OCI-M1 (cell line): Measurements from ENCODE around the gene TMEM117.

Experiments used
- DNase-seq: peaks from one replicate; lab custom pipeline; 2025; lab: John Stamatoyannopoulos, UW

TMEM117 gene

DNA sequence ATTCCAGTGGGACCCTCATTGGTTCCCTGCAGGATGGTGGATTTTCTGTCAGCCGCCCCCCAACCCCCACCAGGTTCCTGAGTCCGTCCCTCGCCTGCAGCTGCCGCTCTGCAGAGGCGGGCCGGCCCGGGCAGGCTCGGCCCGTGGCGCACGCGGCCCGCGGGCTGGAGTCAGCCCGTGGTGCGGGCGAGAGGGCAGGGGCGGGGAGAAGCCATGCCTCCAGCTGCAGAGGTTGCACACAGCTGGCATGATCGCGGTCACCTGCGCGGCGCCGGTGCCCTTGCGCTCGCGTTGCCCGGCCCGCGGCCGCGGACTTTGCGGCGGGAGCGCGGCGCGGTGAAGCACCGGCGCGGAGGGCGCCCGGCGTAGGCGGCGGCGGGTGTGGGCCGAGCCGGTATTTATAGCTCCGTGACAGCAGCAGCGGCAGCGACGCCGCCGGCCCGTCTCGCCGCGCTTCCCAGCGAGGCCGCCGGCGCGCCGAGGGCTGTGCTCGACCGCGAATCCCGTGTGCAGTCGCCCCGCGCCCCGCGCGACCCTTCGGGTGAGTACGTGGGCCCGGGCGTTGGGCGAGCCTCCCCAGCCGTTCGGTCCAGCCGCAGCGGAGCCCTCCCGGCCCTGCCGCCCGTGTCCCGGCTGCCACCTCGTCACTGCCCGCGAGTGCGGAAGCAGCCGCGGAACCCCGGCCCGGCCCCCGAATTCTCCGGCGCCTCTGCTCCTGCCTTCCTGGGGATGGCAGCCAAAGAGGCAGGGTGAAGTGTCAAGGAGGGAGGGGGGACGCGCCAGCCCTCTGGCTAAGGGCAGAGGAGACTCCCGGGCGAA lies at the start of gene TMEM117:
TSS of gene TMEM117 (plus strand) at position 426 of the 819 bp plus-strand sequence.
- DNase-seq: peak; percentile 71

DNA sequence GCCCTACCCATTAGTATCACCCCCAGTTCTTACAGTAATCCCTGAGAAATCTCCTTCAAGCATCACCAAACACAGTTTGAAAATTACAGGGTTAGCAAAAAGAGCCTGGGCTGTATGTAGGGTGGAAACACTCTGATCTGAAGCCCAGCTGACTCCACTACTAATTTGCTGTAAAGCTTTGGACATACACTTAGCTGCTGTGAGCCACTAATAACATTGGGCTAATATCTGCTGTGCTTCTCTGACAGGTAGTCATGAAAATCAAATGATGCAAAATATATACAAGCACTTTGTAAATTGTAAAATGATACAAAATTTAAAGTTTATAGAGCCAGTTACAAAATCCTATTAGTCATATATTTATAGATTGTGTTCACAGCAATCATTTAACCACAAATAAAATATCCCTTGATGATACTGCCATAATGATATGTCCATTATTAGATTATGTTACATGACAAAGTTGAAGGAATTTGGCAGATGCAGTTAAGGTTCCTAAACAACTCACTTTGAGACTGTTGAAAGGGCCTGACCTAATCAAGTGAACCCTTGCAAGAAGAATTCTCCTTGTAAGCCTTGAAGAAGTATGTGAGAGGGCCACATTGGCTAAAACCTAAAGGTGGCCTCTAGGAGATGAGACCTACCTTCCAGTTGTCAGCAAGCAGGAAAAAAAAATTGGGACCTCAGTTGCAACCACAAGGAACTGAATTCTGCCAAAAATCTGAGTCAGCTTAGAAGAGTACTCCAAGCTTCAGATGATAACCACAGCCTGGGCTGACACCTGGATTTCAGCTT lies 48.8 kb upstream of the TMEM117 start:
- DNase-seq: no peak

DNA sequence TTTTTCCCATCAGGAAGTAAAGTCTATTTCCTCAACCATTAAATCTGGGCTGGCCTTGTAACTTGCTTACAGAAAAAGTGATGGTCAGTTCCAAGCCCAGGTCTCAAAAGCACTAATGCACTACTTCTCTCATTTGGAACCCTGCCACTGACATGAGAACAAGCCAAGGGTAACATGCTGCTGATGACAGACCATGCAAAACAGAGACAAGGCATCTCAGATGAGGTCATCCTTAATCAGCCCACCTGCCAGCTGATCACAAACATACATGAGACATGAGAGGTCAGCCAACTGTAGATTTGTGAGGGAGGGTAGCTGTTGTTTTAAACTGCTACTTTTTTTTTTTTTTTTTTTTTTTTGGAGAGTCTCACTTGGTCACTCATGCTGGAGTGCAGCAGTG lies 45.9 kb upstream of the TMEM117 start:
- DNase-seq: peak; percentile 52

DNA sequence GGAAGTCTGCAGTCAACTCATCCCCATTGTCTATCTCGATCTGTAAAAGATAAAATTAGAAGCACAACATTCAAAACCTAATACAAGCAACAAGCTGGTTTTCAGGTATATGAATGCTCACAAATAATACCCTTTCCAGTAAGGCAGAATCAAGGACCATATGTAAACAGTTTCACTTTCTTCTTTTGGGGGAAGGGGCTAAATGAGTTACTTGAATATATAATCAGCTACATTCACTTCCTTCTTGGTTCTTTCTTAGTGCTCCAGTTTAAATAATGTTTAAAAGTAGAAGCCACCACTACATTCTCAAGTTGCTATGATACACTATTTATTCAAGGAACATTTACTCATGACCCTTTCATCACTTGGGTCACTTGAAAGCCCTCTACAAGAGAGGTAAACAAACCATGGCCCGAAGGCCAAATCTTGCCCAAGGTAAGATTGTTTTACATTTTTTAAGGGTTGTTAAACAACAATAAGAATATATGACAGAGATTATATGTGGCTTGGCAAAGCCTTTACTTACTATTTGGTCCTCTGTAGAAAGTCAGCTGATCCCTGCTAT lies 40.1 kb upstream of the TMEM117 start:
- DNase-seq: no peak

DNA sequence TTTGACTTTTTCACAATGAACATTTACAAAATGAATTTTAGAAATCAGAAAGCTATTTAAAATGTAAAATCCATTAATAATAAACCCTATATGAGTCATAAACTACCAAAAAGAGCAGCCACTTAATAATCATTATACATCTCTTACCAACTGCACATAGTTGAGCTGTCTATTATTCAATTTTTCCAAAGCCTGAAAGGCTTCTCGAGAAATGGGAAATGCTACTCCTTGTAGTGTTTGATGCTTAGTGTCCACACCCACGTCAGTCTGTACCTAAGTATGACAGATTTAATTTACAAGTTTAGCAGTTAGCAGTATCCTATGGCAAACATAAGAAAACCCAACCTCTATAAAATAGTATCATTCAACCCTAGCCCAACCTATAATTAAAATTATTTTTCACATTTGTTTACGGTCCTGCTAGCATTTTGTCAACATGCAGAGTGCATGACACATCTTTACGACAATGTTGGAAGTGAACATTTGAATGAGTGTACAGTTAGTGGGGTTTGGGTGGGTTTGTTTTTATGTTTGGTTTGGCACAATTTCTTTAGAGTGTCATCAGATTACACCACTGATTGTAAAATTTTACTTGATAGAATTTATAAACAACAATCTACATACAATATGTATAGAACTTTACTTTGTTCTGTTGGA lies 38.2 kb upstream of the TMEM117 start:
- no peak for DNase-seq

DNA sequence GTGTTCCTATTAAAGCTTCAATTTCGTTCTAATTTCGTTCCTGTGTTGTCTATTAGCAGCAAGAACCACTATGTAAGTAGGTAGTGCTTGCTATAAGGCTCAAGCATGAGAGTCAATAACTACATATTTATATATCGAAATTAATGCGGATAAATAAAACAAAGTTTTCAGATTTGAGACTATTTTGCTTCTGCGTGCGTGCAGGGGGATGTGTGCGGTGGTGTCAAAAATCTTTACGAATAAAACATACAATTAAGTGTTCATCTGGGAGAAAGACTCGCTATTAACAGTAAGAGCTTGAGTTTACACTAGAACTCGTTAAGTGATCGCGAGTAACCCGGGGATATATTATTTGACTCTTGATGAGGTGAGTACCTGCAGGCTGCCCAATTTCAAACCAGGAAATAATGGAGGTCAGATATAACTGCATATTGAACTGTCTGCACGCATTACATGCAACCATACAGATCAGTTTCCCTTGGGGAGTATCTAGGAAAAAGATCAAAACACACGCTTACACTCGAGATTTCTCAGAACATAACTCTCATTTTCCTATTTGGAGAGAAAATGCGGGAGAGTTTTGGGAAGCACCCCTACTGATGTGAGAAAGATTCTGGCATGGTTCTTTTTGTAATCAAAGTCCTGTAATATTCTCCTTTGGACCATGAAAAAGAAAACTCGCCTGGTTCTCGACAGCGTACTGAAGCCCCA lies 30.6 kb upstream of the TMEM117 start:
- peak; percentile 74 for DNase-seq

DNA sequence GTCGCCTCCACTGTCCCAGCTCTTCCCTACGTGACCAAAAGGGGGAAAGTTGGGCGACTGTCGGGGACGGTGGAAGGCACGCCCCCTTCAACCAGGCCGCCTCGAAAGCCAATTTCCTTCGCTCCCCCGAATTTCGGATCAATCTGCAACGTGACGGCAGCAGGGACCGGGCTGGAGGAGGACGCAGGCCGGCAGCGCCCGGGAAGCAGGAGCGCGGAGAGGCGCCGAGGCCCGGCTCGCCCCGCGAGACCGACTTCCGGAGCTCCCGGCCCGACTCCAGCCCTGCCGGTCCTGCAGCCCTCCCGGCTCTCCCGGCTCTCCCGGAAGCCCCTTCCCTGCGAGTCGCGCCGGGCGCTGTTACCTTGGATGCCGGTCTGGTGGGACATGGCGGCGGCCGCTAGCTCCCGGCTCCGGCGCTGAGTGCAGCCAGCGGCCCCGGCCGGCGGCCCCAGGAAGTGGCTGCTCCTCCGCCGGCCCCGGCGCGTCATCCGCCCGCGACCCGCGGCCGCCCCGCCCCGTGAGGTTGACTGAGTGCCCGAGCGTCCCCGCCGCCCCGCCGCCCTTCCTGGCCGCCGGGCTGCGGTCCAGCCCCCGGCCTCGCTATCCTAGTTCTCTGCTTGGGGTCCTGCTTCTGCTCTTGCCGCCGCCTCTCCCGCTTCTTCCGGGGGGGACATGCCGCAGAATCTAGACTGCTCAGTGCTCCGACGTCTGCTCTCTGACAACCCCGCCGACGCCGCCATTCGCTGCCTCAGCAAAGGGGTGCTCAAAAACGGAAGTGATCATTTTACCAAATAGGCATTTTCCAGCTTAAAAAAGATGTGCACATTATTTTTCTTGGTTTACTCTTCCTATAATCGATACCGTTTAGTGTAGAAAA lies 29.8 kb upstream of the TMEM117 start, which contains the start of gene TWF1:
TSS of gene TWF1 (minus strand) at position 458 of the 877 bp plus-strand sequence. CDS start at position 386, 72 bp downstream.
- peak; percentile 85 for DNase-seq

DNA sequence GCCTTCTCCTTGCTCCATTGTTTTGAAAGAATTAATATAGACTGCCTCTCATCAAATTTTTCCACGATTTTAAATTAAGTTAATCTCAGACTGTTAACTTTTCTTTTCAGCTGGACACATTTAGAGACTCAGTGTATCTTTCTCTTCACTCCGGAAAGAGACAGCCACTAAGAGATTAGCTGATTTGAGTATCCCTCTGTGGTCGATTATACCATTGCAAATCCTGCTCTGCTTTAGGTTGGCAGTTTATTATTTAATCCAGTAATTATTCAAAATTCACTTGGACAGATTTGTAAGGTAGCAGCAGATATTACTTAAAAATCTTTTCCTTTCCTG lies 29.2 kb upstream of the TMEM117 start:
- no peak for DNase-seq

DNA sequence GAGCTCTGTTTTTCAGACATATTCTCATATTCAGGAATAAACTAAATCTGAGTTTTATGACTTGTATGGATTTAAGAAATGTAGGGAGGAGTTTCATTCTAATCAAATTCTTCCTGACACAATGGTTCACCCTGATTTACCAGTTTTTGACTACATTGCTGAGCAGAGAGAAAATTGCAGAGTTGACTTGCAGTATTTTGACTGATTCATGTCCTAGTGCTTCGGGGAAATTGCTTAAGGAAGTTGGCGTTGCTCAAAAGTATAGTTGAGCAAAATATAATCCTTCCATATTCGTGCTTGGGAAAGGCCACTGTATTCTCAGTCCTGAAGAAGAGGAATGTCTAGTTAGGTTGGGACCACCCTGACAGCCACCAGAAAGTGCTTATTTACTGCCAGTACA lies 28.5 kb upstream of the TMEM117 start:
- no peak for DNase-seq

DNA sequence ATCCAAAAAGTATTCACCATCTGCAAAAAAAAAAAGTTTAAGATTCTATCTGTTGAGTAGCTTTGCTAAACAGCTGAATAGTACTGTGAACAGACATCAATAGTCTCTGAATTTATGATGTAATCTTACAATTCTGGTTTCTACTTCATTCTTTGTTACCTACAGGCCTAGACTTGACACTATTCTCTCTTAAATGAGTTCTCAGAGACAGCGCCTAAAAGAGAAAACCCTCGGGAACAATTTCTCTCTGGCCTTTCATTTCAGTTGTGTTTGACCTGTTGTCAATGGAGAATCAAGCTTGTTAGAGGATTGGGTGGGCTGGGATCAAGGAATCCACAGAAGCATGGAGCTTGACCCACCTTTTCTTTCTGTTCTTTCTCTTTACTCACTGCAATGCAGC lies 23.8 kb upstream of the TMEM117 start:
- no peak for DNase-seq

DNA sequence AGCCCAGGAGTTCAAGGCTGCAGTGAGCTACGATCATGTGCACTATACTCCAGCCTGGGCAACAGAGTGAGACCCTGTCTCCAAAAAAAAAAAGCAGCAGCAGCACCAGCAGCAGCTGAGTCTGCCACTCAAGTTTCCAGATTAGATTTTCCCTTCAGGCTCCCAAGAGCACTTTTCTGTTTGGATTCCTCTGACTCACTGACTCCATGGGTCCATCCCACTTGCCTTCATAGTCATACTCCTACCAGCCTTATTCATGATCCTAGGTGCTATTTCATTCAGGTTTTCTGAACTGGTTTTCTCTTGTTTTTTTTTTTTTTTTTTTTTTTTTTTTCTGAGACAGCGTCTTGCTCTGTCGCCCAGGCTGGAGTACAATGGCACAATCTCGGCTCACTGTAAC lies 23.0 kb upstream of the TMEM117 start:
- no peak for DNase-seq

DNA sequence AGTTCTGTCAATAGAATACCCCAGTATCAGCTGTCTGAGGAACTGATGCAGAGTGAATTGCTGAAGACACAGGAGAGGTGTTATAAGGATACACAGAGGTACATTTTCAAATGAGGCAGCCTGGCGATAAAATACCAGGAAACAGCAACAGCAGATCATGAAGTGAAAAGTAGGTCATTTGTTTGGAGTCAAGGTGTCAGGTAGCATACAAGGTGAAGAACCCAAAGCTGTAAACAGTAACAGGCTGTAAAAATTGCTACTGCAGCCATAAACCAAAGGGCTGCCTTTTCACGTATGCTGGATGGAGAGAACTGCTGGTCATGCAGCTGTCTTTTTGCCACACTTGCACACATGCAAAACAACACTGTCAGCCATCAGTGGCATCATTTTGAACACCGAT lies 20.5 kb upstream of the TMEM117 start:
- no peak for DNase-seq

DNA sequence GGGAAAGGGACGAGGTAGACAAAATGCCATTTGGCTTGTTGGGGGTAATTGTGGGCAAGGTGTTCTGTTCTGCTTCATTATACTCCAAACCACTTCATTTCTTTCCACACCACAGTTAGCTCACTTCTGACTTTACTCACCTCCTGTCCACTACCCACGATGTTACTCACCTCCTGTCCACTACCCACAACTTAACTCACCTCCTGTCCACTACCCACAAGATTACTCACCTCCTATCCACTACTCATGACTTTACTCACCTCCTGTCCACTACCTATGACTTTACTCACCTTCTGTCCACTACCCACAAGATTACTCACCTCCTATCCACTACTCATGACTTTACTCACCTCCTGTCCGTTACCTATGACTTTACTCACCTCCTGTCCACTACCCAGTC lies 19.7 kb upstream of the TMEM117 start:
- DNase-seq: no peak

DNA sequence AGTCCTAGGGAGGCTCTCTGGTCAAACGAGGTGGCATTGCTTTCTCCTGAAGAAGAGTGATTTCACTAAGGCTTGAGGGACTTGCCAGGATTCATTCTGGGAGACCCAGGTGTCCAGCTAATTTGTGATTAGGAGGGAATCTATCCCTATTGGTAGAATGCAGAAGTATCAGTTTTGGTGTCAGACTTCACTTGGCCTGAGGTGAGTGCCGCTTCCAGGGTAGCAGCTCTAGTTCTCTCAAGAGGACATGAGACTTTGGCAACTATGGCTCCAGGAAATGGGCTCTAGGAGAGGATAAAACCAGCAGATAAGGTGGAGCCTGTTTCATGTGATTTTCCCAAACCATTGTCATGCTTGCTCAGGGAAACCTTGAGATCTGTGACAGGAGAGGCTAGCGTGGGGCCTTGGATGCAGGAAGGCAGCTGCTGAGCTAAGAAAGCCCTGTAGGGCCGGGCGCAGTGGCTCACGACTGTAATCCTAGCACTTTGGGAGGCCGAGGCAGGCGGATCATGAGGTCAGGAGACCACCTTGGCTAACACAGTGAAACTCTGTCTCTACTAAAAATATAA lies 11.6 kb upstream of the TMEM117 start:
- DNase-seq: no peak

DNA sequence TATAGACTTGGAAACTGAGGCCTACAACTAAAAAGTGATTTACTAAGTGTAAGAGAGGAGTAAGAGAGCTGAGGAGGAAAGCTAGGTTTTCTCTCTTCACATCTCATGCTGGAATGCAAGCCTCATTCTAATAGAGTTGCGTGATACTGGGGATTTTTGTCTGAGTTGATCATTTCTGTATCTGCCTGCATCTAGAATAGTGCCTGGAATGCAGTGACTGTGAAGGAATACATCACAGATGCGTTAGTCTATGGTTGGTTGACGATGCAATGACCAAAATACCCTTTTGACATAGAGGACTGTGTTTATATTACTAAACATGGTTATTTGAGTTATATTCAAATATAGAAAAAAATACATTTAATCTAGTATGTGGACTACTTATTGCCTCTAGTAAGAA lies 9.2 kb upstream of the TMEM117 start:
- no peak for DNase-seq

DNA sequence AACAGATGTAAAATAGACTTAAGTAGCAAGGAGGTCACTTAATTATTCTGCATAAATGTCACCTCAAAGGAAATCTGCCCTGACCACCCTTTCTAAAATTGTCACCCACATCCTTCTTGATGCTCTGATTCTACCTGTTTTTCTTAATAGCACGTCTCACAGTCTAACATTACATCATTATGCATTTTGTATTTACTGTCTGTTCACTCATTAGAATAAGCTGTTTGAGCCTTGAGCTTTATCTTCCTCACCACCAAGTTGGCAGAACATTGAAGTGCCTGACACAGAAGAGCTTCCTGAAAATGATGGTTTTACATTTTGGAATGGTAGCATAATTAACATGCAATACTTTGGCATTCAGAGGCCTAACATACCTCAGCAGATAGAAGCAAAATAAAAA lies 8.8 kb upstream of the TMEM117 start:
- no peak for DNase-seq

DNA sequence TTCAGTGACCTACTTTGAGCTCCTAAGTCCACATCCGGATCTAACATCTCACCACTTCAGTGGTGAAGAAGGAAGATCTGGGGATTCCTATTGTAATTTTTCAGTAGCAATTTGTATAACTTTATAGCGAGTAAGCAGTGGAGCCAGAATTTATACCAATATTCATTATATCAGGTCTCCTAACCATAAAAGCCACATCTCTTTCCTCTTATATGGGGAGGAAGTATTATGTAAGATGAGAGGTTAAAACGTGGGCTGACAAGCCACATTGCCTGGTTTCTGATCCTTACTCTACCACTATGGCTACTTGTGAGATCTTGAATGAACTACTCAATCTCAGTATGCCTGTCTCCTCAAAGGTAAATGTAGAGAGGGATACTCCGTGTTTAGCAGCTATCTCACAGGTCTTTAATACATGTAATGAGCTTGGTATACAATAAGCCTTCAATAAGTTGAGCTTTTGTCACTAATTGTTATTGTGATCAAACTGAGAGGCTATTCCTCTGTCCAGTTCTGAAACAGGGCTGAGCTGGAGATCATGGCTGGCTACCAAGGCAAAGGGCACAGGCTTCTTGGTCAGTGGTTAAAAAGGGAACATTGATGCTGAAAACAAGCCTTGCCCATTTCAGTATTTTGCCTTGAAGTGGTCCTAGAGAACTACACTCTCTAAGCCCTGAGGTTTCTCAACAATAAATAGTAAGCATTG lies 3.3 kb upstream of the TMEM117 start:
- no peak for DNase-seq

DNA sequence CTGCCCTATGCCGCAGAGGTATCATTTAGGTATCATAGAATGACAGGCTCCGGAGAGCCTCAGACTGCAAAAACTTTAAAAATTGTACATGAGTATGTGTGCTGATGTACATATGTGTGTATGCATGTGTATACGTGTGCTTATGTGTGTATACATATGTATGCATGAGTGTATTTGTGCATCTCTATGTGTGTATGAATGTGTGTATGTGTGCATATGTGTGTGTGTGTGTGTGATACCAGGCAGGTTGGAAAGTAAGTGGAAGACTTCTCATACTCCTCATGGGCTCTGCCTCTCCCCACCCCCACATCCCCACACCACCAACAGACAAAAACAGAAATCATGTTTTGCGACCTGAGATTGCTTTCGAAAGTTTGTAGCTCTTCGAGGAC lies 621 bp upstream of the TMEM117 start:
- DNase-seq: no peak

DNA sequence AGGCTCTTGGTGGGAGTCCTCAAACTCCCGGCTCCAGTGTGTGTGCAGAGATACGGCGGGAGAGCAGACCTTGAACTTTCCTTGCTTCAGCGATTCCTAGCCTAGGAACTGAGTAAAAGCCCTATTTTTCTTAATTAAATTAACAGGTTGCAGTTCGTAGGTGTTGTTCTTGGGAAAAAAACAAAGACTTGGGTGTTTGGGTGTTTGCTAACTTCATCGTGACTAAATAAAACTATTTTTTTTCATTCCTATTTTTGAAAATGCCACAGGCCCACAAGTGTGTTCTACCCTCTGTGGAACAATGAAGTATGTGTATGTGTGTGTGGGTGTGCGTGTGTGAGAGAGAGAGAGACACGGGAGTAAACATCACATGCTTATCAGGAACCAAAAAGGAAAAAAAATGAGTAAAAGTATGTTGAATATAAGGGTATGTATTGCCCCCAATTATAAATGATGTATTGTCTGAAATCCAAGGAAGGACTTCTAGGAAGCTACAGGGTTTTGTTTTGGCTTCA lies 651 bp downstream of the TMEM117 start:
- peak; percentile 59 for DNase-seq

DNA sequence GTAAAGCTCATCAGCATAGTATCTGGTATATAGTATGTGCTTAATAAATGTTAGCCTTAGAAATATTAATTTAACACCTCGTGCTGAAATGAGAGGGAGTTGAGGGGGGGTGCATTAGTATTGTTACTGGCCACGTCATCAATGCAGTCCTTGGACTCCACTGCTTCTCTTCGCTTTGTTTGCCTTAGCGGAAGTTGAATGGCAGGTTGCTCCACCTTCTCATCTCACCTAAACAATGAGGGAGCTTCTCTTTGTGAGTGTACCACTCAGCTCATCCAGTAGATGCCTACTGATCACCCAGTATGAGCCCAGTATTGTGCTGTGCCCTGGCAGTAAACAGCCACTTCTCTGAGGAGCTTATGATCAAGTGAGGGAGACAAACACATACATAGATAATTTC lies 4.5 kb downstream of the TMEM117 start:
- DNase-seq: no peak
